SIG-M5 treated with dmso at 0.1 percent for 504 hours (cell line): ENCODE data around the gene SUCLG2.
"Not testable (repeated sequence)": the region's sequence is repeated elsewhere in the genome, so short reads cannot be mapped to it uniquely, and the experiment has no call there.

ENCODE experiments used
- DNase-seq: peaks from one replicate; lab custom pipeline; 2025; ENCODE audit not compliant: unreplicated experiment; lab: John Stamatoyannopoulos, UW

Gene SUCLG2

GRCh38 chr3:67561667-67562394 lies 92.6 kb downstream of the SUCLG2 start:
- DNase-seq, result no peak

GRCh38 chr3:67561266-67561665 lies 93.1 kb downstream of the SUCLG2 start:
- no peak for DNase-seq

GRCh38 chr3:67559029-67559605 lies 95.3 kb downstream of the SUCLG2 start:
- DNase-seq, result no peak

DNA sequence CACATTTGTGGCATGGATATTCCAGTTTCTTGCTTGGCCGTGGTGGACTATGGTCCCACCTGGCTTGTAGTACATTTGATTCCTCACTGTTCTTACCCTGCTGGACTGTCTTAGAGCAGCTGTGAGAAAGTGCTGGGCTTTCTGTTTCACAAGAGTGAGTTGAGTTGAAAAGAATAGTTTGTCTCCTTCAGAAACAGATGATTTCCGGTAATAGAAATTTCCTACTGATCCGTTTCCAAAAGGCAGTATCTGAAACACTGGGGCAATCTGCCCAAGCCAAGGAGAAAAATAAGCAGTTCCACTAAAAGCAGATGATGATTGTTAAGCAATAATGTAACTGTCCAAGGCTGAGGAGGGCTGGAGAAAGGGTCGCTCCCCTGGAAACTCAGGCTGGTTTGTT lies 96.0 kb downstream of the SUCLG2 start:
- DNase-seq, result no peak

- DNase-seq, result no peak
These were observed 96.5 kb downstream of the SUCLG2 start for GRCh38 chr3:67557848-67558355.

- DNase-seq, result no peak
These were observed 102.9 kb downstream of the SUCLG2 start for GRCh38 chr3:67551361-67552016.

- DNase-seq, result no peak
These were observed 103.9 kb downstream of the SUCLG2 start for GRCh38 chr3:67550541-67550940.

DNA sequence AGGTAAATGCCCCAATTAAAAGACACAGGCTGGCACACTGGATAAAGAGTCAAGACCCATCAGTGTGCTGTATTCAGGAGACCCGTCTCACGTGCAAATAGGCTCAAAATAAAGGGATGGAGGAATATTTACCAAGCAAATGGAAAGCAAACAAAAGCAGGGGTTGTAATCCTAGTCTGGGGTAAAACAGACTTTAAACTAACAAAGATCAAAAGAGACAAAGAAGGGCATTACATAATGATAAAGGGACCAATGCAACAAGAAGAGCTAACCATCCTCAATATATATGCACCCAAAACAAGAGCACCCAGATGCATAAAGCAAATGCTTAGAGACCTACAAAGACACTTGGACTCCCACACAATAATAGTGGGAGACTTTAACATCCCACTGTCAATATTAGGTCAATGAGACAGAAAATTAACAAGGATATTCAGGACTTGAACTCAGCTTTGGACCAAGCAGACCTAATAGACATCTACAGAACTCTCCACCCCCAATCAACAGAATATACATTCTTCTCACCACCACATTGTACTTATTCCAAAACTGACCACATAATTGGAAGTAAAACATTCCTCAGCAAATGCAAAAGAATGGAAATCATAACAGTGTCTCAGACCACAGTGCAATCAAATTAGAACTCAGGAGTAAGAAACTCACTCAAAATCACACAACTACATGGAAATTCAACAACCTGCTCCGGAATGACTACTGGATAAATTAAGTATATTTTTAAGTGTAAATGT lies 111.7 kb downstream of the SUCLG2 start:
- not testable (repeated sequence) for DNase-seq

- DNase-seq, result no peak
These were observed 114.1 kb downstream of the SUCLG2 start for GRCh38 chr3:67540198-67540894.

- DNase-seq, result not testable (repeated sequence)
These were observed 117.2 kb downstream of the SUCLG2 start for GRCh38 chr3:67537203-67537602.

DNA sequence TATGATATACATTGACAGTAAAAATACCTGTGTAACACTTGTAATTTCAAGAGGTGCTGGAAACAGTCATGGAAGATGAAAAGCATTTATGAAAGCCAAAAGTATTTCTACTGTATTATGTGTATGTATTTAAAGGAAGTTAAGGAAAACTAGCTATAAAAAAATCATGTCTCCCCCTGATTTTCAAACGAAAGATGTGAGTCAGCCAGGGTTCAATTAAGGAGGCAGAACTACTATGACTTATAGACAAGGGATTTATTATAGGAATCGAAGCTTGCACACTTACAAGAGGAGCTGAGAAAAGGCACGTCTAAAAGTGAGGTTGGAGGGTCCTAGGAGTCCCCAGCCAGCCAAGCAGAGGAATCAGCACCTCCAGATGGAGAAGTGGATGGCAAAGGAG lies 119.4 kb downstream of the SUCLG2 start:
- no peak for DNase-seq

- no peak for DNase-seq
These were observed 119.8 kb downstream of the SUCLG2 start for GRCh38 chr3:67534594-67534993.

- no peak for DNase-seq
These were observed 123.0 kb downstream of the SUCLG2 start for GRCh38 chr3:67531181-67532101.

GRCh38 chr3:67529915-67530314 lies 124.5 kb downstream of the SUCLG2 start:
- no peak for DNase-seq

DNA sequence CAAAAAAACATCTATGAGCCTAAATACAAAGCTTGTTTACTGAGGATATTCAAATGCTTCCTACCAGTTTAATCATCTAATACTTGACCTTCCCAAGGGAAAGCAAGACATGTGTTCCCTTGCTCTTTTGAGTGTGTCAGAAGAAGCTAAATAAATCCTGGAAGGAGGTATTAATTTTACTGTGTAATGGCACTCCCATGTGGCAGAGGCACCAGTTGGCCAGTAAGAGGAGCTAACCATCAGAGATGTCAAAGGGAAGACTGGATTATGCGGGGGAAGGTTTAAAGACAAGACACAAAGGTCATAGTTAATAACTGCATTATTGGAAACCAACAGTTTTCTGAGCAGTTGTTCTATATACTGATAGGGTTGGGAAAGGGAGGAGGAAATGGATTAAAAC lies 125.1 kb downstream of the SUCLG2 start:
- no peak for DNase-seq

- no peak for DNase-seq
These were observed 128.2 kb downstream of the SUCLG2 start for GRCh38 chr3:67526246-67526645.

- no peak for DNase-seq
These were observed 130.4 kb downstream of the SUCLG2 start for GRCh38 chr3:67524046-67524445.

- no peak for DNase-seq
These were observed 132.3 kb downstream of the SUCLG2 start for GRCh38 chr3:67522081-67522480.

GRCh38 chr3:67521053-67521646 lies 133.3 kb downstream of the SUCLG2 start:
- no peak for DNase-seq
